Heart left ventricle (tissue), 16 donors: ENCODE data around the gene CISH. TPM values are rescaled to one million over a fixed set of nuclear protein-coding genes. Genes with fewer than 3 reads are reported as not detected.

Source experiments
- ATAC-seq, 4 donors: fragments of 200-7000 bp; cut with Tn5 transposase; one replicate each; pipeline ENCODE4 v1.9.1; 2020 to 2022; ENCODE audit warnings: moderate library complexity in 4 of 4, mild to moderate bottlenecking in 3 of 4, moderate number of reproducible peaks in 1 of 4
- DNase-seq, 5 donors: peaks; one replicate each; pipeline ENCODE4 v3.0.0-alpha.2; 2020
- H3K27ac ChIP-seq, 12 donors: fragments of 200-600 bp; sonication (generic) in 4 of 12; one replicate each; pipeline versions ENCODE4 v1.5.0 to v1.8.0; 2016 to 2022; ENCODE audit warnings: mild to moderate bottlenecking in 2 of 12
- H3K27me3 ChIP-seq, 9 donors: fragments of 200-600 bp; sonication (generic) in 2 of 9; one replicate each; pipeline versions ENCODE4 v1.5.1 to v1.8.0; 2016 to 2022; ENCODE audit warnings: mild to moderate bottlenecking in 3 of 9
- H3K36me3 ChIP-seq, 9 donors: fragments of 200-600 bp; sonication (generic) in 2 of 9; one replicate each; pipeline versions ENCODE4 v1.5.0 to v1.8.0; 2018 to 2022; ENCODE audit warnings: mild to moderate bottlenecking in 2 of 9
- H3K4me1 ChIP-seq, 12 donors: fragments of 200-600 bp; sonication (generic) in 4 of 12; one replicate each; pipeline versions ENCODE4 v1.5.0 to v1.8.0; 2016 to 2022; ENCODE audit warnings: mild to moderate bottlenecking in 3 of 12
- H3K4me3 ChIP-seq, 12 donors: fragments of 200-600 bp; sonication (generic) in 4 of 12; one replicate each; pipeline versions ENCODE4 v1.5.0 to v1.8.0; 2017 to 2022; ENCODE audit warnings: mild to moderate bottlenecking in 9 of 12, moderate library complexity in 4 of 12
- H3K9me3 ChIP-seq, 12 donors: fragments of 200-600 bp; sonication (generic) in 4 of 12; one replicate each; pipeline versions ENCODE4 v1.5.0 to v1.8.0; 2016 to 2022; ENCODE audit warnings: mild to moderate bottlenecking in 1 of 12
- CTCF ChIP-seq, 12 donors: fragments of 200-600 bp; sonication (generic) in 4 of 12; IDR thresholded peaks; one replicate each; pipeline versions ENCODE4 v1.5.0 to v1.8.0; 2018 to 2022; ENCODE audit warnings: antibody characterized with exemption in 12 of 12, mild to moderate bottlenecking in 5 of 12
- POLR2A ChIP-seq, 2 donors: fragments of 450-650 bp; IDR thresholded peaks; one replicate each; pipeline ENCODE4 v1.6.1; 2017; ENCODE audit warnings: antibody characterized with exemption in 2 of 2, mild to moderate bottlenecking in 2 of 2, moderate library complexity in 2 of 2
- WGBS, 4 donors: extraction: QIAGEN DNeasy Blood & Tissue Kit in 2 of 4; methylation state at CpG; one replicate each; pipeline versions ENCODE4 v1.1.5 to v1.1.7; 2013 to 2018; 5-methylcytosine and 5-hydroxymethylcytosine counted together
- intact Hi-C, 10 donors: fragments of 100-400 bp; cut with DNase I; formaldehyde crosslinking; loops; one replicate each; pipeline versions ENCODE4 v1.11.1 to v1.14.2; 2022
- polyA plus RNA-seq, 2 donors: library from polyadenylated mRNA; stranded (reverse); fragments of 200-250 nt; gene quantifications; one replicate each; pipeline ENCODE4 v1.2.3, GENCODE V29; 2013
- total RNA-seq, 9 donors: library from RNA; depleted of rRNA in 2 of 9; stranded (reverse); fragments of >200 nt in 2 of 9; fragmentation: NEBNext Ultra II Directional in 3 of 9; extraction: Animal tissue kit (Norgen Biotek cat#: 25700) in 3 of 9; gene quantifications; one replicate each; pipeline versions ENCODE4 v1.1.0 to v1.2.4, GENCODE V29; 2016 to 2023
- donor health status: ischemic (EF 13 %, LVEDD 7.1; RV severe dilation, severe dysfunction).
- donor health status: healthy with polysubstance abuse.
- donor health status: DM: no; HTN: yes; CAD: no.
- donor health status: DM: no; HTN: no; CAD: no.
- donor health status: ischemic (EF 25% LVEDD 6.9; RV normal size, moderate dysfunction).
- donor health status: ischemic (EF 25% LVEDD 5.7; RV mildly dilated, moderate dysfunction).
- donor health status: healthy.
- donor health status: DM: yes; HTN: yes; CAD: no.
- donor health status: ischemic (EF 35%, LVEDD 5.7; RV mildly dilated, moderate dysfunction).
- donor health status: nonischemic (EF 11% LVEDD 7.7; RV severe dilation, severe dysfunction).
- donor health status: DM: yes; HTN: yes; CAD: no.
- donor health status: PGD.
- donor health status: ischemic (EF 29% LVEDD 5.4; RV normal size, mild dysfunction).
- donor health status: nonischemic (EF 23%, LVEDD 6.1; RV moderate dilation, normal function).

CISH gene
- total and polyA plus RNA-seq, 11 donors: 6.9 to 57.0 (median 20.3) TPM

DNA sequence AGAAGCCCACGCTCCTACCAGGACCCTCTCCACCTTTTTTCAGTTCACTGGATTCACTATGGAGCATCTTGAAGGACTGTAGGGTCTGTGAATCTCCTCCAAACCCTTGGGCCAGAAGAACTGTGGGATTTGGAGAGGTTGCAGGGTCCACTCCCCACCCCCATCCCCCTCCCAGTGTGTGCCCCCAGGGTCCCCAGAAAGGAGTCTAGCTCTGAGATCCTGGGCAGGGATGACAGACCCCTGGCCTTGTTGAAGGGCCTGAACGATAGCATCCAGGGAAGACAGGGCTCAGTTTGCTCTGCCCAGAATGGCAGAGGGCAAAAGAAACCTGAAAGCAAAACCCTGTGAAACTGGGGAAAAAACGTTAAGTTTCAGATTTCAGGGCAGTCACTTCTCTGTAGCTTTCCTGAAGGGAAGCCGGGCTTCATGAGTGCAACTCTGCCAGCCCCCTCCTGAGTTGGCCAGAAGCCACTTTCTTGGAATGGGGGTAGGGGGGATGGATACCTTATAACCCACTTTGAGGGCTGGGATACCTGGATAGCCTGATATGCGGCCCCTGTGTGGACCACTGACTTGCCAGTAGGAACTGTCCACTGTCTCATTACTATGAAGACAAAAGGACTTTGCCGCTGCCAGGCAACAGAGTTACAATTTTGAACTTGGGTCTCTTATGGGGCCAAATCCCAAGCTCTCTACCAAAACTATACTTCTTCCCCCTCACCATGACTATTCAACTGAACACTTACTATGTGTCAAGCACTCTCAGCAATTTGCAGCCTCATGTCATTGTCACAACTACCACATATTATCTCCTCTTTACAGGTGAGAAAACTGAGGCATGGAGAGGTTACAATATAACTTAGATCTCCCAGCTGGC is 1.6 kb upstream of the CISH start:
- H3K27me3 ChIP-seq: no peaks in the 10 kb centered on the region
- DNase-seq: peak in 1 of 5 donors; percentile 22
- WGBS, 4 donors: 61 to 70% (median 66%) methylated on average over 5 to 6 of the region's 6 CpGs
- peak overlapping the region in 7 of 12 donors; percentile 63 to 95 (median 84) for H3K4me3 ChIP-seq
- TF ChIP-seq CTCF (IDR thresholded peaks at IDR 0.05): no peak
- TF ChIP-seq POLR2A (IDR thresholded peaks at IDR 0.05): no peak
- H3K4me1 ChIP-seq: peaks cover 5 to 77% (median 58%) of the 10 kb centered on the region in 12 donors
- H3K36me3 ChIP-seq: peaks cover 0 to 18% (median 1%) of the 10 kb centered on the region in 9 donors
- no peaks in the 10 kb centered on the region for H3K9me3 ChIP-seq
- ATAC-seq: no peak
- H3K27ac ChIP-seq: peak overlapping the region in 11 of 12 donors; percentile 77 to 100 (median 93)
- intact Hi-C loops: loop anchor here in 8 of 10 donors (1.0 to 10.0 kb wide), 12 partner anchors 41 to 1072 kb away; partner anchors contain the start of genes ZMYND10 (in 2 of the 8), CYB561D2 (in 1 of the 8), HEMK1 (in 1 of the 8) and NPRL2 (in 1 of the 8)

- intact Hi-C loops: loop anchor here in 8 of 10 donors (1.0 to 10.0 kb wide), 12 partner anchors 40 to 1072 kb away; partner anchors contain the start of genes ZMYND10 (in 2 of the 8), CYB561D2 (in 1 of the 8), HEMK1 (in 1 of the 8) and NPRL2 (in 1 of the 8)
- Histone ChIP-seq H3K4me1 (peaks cover 5 to 77% (median 57%) of the 10 kb centered on the region in 12 donors), H3K36me3 (peaks cover 0 to 27% (median 10%) of the 10 kb centered on the region in 9 donors), H3K9me3 (no peaks in the 10 kb centered on the region), H3K4me3 (peak overlapping the region; percentile 4 to 95 (median 80)), H3K27me3 (no peaks in the 10 kb centered on the region), H3K27ac (peak overlapping the region; percentile 77 to 100 (median 92))
- TF ChIP-seq POLR2A (IDR thresholded peaks at IDR 0.05) (peak in 1 of 2 donors; percentile 49), CTCF (IDR thresholded peaks at IDR 0.05) (no peak)
- WGBS, 4 donors: 5 to 11% (median 6%) methylated on average over 19 to 29 of the region's 29 CpGs
- ATAC-seq (no peak), DNase-seq (peak in 1 of 5 donors; percentile 44)
Observed at GRCh38 chr3:50612234-50612882, 784 bp upstream of the CISH start.

DNA sequence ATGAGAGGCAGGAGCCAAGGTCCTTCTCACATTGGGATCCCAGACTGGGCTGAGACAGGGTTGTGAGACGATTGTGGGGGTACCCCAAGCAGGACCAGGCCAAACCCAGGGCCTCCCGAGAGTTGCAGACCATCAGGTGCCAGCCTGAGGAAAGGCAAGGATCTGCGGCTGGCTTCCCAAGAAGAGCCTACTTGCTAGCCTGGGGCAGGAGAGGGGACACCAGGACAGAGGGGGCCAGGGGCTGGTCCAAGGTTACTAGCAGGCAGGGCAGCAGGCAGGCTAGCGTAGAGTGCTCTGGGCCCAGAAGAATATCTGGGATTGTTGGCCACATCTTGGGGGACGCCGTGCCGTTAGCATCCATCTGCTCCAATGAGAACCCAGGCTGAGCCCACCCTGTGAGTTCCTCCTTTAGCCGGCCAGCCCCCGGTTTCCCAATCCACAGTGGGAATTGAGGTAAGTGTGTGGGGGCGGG is 546 bp downstream of the CISH start:
- no peaks in the 10 kb centered on the region for H3K9me3 ChIP-seq
- DNase-seq (peak in 1 of 5 donors; percentile 61), ATAC-seq (peak in 1 of 4 donors; percentile 0)
- WGBS, 4 donors: 7 to 32% (median 10%) methylated on average over 4 to 10 of the region's 10 CpGs
- H3K36me3 ChIP-seq: peaks cover 0 to 40% (median 23%) of the 10 kb centered on the region in 9 donors
- H3K27ac ChIP-seq: peak overlapping the region; percentile 77 to 100 (median 92)
- TF ChIP-seq POLR2A (IDR thresholded peaks at IDR 0.05) (no peak), CTCF (IDR thresholded peaks at IDR 0.05) (no peak)
- H3K27me3 ChIP-seq: no peaks in the 10 kb centered on the region
- peaks cover 5 to 81% (median 65%) of the 10 kb centered on the region in 12 donors for H3K4me1 ChIP-seq
- peak overlapping the region; percentile 56 to 95 (median 80) for H3K4me3 ChIP-seq
- intact Hi-C loops: loop anchor here in 6 of 10 donors (5.0 to 10.0 kb wide), 10 partner anchors 94 to 1074 kb away; partner anchors contain the start of genes ZMYND10 (in 2 of the 6), CYB561D2 (in 1 of the 6), NPRL2 (in 1 of the 6) and TMEM115 (in 1 of the 6)
